Stimulated activated CD4-positive, alpha-beta T cell treated with anti-CD3 and anti-CD28 coated beads, Interleukin-2, amount 100 ng/mL, for 24 hours (primary cell): ENCODE results near the gene ALDH3A1.
"Not testable (repeated sequence)": the region's sequence is repeated elsewhere in the genome, so short reads cannot be mapped to it uniquely, and the experiment has no call there.

Experiments
- DNase-seq, 2 donors: peaks; one replicate each; pipeline ENCODE4 v3.0.0-alpha.2; 2020

Gene ALDH3A1

GRCh38 chr17:19747829-19748806, at the start of gene ALDH3A1:
Gene ALDH3A1, minus strand, starts transcription at chr17:19748298. Its CDS starts 3,169 bp downstream, at chr17:19745129.
- no peak for DNase-seq

DNA sequence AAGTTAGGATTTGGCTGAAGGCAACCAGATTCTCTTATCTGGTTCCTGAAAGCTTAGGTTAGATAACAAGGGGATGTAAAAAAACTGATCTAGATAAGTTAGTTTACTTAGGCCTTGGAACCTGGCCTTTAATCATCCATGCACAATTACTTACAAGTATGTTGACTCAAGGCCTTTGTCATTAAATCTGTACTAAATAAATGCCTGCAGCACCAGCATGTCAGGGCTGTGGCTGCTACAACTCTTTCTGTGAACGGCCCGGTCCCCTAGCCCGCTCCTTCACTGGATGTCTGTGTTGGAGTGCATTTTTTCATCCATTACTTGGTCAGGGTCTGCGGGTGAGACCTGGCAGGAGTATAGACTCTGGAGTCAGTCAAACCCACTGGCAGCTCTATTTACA, 48.4 kb upstream of the ALDH3A1 start:
- DNase-seq, result no peak

- DNase-seq, result no peak
These were observed 43.9 kb upstream of the ALDH3A1 start for GRCh38 chr17:19791918-19792550.

- no peak for DNase-seq
These were observed 39.7 kb upstream of the ALDH3A1 start for GRCh38 chr17:19787733-19788357.

- no peak for DNase-seq
These were observed 37.8 kb upstream of the ALDH3A1 start for GRCh38 chr17:19785854-19786253.

DNA sequence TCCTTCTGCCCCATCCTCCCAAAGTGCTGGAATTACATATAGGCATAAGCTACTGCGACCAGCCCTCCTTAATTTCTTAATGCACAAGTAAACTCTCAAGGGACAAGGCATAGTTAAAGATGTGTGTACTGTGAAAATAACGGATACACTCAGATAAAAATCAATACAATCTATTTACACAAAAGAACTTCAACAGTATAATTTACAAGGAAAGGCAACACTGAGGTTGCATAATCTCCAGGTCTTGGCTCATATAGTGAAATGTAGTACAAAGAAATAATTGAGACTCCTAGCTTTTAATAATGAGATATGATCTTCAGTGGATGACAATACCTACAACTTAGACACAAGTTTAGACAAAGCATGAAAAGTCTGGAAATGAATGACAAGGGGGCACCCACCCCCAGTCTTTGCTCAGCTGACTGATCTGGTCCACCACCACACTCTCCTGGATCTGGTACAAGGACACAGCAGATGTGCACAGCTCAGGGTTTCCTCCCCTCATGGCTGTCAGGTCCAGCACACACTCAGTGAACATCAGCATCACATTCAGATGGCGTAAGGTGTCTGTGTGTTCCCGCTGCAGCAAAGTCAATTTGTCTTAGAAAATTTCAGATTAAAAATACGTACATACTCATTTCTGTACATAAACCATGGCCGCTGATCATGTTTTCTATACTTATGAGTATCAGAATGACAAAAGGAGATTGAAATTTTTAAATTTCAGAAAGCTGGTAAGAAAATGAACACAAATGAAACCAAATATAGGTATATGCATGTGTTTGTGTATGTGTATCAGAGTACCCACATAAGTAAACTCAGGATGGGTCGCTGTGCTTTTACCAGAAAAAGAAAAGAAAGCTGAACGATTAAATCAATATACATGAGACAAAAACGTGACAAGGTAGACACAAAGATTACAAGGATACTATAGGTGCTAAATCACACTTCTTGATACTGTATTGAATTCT, 33.7 kb upstream of the ALDH3A1 start:
- DNase-seq, result no peak

- DNase-seq, result no peak
These were observed 32.7 kb upstream of the ALDH3A1 start for GRCh38 chr17:19780846-19781245.

GRCh38 chr17:19773534-19773933, 25.4 kb upstream of the ALDH3A1 start:
- DNase-seq, result no peak

GRCh38 chr17:19771971-19772630, 24.0 kb upstream of the ALDH3A1 start:
- DNase-seq, result no peak

- no peak for DNase-seq
These were observed 23.1 kb upstream of the ALDH3A1 start for GRCh38 chr17:19770985-19771735.

DNA sequence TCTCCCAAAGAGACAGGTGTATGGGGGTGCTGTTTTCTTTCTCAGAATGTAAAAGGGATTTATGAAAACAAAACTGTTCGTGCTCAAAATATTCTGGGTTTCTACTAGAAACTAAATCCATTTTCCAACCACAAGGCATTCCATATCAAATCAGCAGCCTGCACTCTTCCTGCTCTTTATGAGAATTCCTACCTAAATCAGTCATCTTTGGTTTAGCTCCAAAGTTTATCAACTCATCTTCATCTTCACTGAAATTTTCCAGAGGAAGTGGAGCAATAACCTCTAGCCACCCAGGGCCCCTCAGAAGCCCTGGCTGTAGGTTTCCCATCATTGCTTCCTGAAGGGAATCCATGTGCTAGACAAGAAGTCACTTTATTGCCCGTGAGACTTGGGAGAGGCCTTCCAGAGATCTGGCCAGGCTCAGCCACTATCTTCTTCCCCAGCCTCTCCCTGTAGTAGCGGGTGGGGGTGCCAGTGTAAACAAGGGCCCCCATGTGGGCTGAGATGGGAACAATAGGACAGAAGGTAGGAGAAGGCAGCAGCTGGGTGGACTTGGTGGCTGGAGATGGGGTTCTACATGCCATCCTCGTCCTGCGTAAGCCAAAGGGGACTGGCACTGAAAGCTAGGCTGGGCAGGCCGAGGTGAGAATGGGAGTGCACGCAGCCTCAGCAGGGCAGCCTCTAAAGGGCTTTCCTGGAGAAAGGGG, 22.0 kb upstream of the ALDH3A1 start:
- no peak for DNase-seq

- peak in 1 of 2 donors; percentile 16 for DNase-seq
These were observed 20.1 kb upstream of the ALDH3A1 start for GRCh38 chr17:19768046-19768782.

GRCh38 chr17:19766421-19767270, 18.5 kb upstream of the ALDH3A1 start:
- peak; percentile 86 to 88 for DNase-seq

DNA sequence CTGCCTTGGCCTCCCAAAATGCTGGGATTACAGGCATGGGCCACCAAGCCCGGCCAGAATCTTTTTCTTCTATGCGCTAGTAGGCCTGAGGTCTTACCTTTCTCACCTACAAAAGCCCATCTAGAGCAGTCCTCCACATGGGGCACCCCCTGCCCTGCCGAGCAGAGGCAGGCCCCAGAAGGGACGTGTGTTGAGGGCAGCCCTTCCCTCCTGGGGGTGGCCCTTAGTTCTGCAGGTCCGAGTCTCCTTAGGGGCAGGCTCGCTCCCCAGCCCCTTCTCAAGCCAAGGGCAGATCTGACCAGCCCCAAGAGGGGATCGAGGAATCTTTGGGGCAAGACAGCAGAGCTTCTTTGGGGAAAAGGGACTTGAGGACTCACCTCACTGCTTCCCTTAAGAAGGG, 17.9 kb upstream of the ALDH3A1 start:
- no peak for DNase-seq

DNA sequence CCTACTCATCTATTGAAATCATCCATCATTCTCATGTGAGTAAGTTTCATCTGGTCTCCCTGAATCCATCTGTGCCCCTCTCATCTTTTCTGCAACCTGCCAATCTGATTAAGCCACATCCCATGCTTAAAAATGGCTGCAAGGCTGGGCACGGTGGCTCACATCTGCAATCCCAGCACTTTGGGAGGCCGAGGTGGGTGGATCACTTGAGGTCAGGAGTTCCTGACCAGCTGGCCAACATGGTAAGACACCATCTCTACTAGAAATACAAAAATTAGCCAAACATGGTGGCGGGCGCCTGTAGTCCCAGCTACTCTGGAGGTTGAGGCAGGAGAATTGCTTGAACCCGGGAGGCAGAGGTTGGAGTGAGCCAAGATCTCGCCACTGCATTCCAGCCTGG, 15.9 kb upstream of the ALDH3A1 start:
- not testable (repeated sequence) for DNase-seq

DNA sequence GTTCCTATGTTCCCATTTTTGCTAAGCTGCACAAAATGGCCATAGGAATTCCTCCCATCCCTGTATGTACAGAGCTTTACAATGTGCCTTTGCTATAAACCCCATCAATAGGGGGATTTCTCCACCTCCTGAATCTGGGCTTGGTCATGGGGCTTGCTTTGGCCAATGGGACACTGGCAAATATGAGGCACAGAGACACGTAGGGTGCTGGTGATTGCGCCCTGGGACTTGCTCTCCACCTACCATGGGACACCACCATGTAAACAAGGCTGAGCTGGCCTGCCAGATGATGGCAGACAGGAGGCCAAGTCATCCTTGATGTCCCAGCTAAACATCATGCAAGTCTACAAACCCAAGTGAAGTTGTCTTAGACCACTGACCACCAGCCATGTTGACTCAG, 15.3 kb upstream of the ALDH3A1 start:
- no peak for DNase-seq

- peak; percentile 60 to 71 for DNase-seq
These were observed 14.4 kb upstream of the ALDH3A1 start for GRCh38 chr17:19762515-19762961.

DNA sequence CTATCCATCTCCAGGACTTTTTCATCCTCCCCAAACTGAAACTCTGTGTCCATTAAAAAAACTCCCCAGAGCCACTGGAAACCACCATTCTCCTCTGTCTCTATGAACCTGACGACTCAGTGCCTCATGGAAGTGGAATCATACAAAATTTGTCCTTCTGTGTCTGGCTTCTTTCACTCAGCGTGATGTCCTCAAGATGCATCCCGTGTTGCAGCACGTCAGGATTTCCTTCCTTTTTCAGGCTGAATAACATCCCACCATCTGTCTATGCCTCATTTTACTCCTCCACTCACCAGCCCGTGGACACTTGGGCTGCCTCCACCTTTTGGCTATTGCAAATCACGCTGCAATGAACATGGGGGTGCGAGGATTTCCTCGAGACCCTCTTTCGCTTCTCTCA, 12.6 kb upstream of the ALDH3A1 start:
- no peak for DNase-seq
